ENCODE data around the gene PPP1R37.

The PPP1R37 gene

GRCh38 chr19:45169602-45170001 is 76.6 kb downstream of the PPP1R37 start:
- Histone ChIP-seq H3K4me1 (ENCODE audit: control insufficient read depth in 1 of 2, insufficient read depth in 2 of 2, low read length in 2 of 2) (no peaks in the 10 kb centered on the region), H2BK120ac (ENCODE audit: insufficient read depth, low read length, poor library complexity) (no peak overlapping the region)

GRCh38 chr19:45170146-45171106 is 77.4 kb downstream of the PPP1R37 start:
- Histone ChIP-seq H2BK120ac (ENCODE audit: insufficient read depth, low read length, poor library complexity) (no peak overlapping the region), H3K14ac (ENCODE audit: low read length) (no peak overlapping the region), H2AK5ac (ENCODE audit: low read length) (no peak overlapping the region), H3K18ac (ENCODE audit: low read length) (no peak overlapping the region), H3K4me1 (ENCODE audit: control insufficient read depth in 1 of 2, insufficient read depth in 2 of 2, low read length in 2 of 2) (no peaks in the 10 kb centered on the region), H3K27me3 (ENCODE audit: insufficient read depth, low read length) (no peaks in the 10 kb centered on the region), H3K79me1 (ENCODE audit: low read length) (no peaks in the 10 kb centered on the region), H2BK12ac (ENCODE audit: low read length) (no peak overlapping the region), H4K91ac (ENCODE audit: low read depth, low read length) (no peak overlapping the region), H3K4me3 (ENCODE audit: low read depth, low read length) (no peak overlapping the region), H2BK5ac (ENCODE audit: low read depth, low read length, poor library complexity) (no peak overlapping the region), H3K9ac (ENCODE audit: low read length) (no peak overlapping the region), H2AFZ (ENCODE audit: insufficient read depth, low read length, poor library complexity) (no peak overlapping the region), H3K9me3 (ENCODE audit: insufficient read depth, low read depth, low read length) (peaks cover 2% of the 10 kb centered on the region), H4K12ac (ENCODE audit: low read depth, low read length) (no peak overlapping the region), H3K79me2 (ENCODE audit: control insufficient read depth, insufficient read depth, low read length, poor library complexity) (no peaks in the 10 kb centered on the region), H4K8ac (ENCODE audit: low read depth, low read length) (no peak overlapping the region), H3K23ac (ENCODE audit: low read length) (no peak overlapping the region), H3K36me3 (ENCODE audit: control insufficient read depth in 1 of 2, insufficient read depth in 2 of 2, low read length in 2 of 2) (no peaks in the 10 kb centered on the region), H3K4ac (ENCODE audit: low read depth, low read length) (no peak overlapping the region), H3K27ac (ENCODE audit: low read depth, low read length) (no peak overlapping the region), H3K4me2 (ENCODE audit: low read length) (no peak overlapping the region)
- no CpG with 5 or more reads among the region's 21 CpGs for WGBS (ENCODE audit: extremely low coverage, insufficient coverage, insufficient read length)
- peak in 1 of 2 donors; percentile 66 for DNase-seq

More at GRCh38 chr19:45169602-45170001, 76.6 kb downstream of the PPP1R37 start:
- Histone ChIP-seq H3K36me3 (ENCODE audit: control insufficient read depth in 1 of 2, insufficient read depth in 2 of 2, low read length in 2 of 2) (no peaks in the 10 kb centered on the region), H4K8ac (ENCODE audit: low read depth, low read length) (no peak overlapping the region), H2BK5ac (ENCODE audit: low read depth, low read length, poor library complexity) (no peak overlapping the region), H4K12ac (ENCODE audit: low read depth, low read length) (no peak overlapping the region), H3K27me3 (ENCODE audit: insufficient read depth, low read length) (no peaks in the 10 kb centered on the region), H2AK5ac (ENCODE audit: low read length) (no peak overlapping the region), H3K14ac (ENCODE audit: low read length) (no peak overlapping the region), H2AFZ (ENCODE audit: insufficient read depth, low read length, poor library complexity) (no peak overlapping the region), H3K27ac (ENCODE audit: low read depth, low read length) (no peak overlapping the region), H4K91ac (ENCODE audit: low read depth, low read length) (no peak overlapping the region), H3K9me3 (ENCODE audit: insufficient read depth, low read depth, low read length) (peaks cover 2% of the 10 kb centered on the region), H3K23ac (ENCODE audit: low read length) (no peak overlapping the region), H3K4me2 (ENCODE audit: low read length) (no peak overlapping the region), H3K79me2 (ENCODE audit: control insufficient read depth, insufficient read depth, low read length, poor library complexity) (no peaks in the 10 kb centered on the region), H3K79me1 (ENCODE audit: low read length) (no peaks in the 10 kb centered on the region), H3K18ac (ENCODE audit: low read length) (no peak overlapping the region), H3K9ac (ENCODE audit: low read length) (no peak overlapping the region), H3K4ac (ENCODE audit: low read depth, low read length) (no peak overlapping the region), H3K4me3 (ENCODE audit: low read depth, low read length) (no peak overlapping the region), H2BK12ac (ENCODE audit: low read length) (no peak overlapping the region)
- DNase-seq = no peak
- WGBS (ENCODE audit: extremely low coverage, insufficient coverage, insufficient read length) = no CpG with 5 or more reads among the region's 10 CpGs

- H3K79me1 ChIP-seq (ENCODE audit: low read length) = no peaks in the 10 kb centered on the region
- no CpG with 5 or more reads among the region's 7 CpGs for WGBS (ENCODE audit: extremely low coverage, insufficient coverage, insufficient read length)
- no peaks in the 10 kb centered on the region for H3K4me1 ChIP-seq (ENCODE audit: control insufficient read depth in 1 of 2, insufficient read depth in 2 of 2, low read length in 2 of 2)
- H3K4me2 ChIP-seq (ENCODE audit: low read length) = no peak overlapping the region
- no peaks in the 10 kb centered on the region for H3K36me3 ChIP-seq (ENCODE audit: control insufficient read depth in 1 of 2, insufficient read depth in 2 of 2, low read length in 2 of 2)
- H3K18ac ChIP-seq (ENCODE audit: low read length) = no peak overlapping the region
- no peaks in the 10 kb centered on the region for H3K27me3 ChIP-seq (ENCODE audit: insufficient read depth, low read length)
- H3K9ac ChIP-seq (ENCODE audit: low read length) = no peak overlapping the region
- no peak overlapping the region for H4K8ac ChIP-seq (ENCODE audit: low read depth, low read length)
- H3K9me3 ChIP-seq (ENCODE audit: insufficient read depth, low read depth, low read length) = peaks cover 2% of the 10 kb centered on the region
- H2BK5ac ChIP-seq (ENCODE audit: low read depth, low read length, poor library complexity) = no peak overlapping the region
- no peaks in the 10 kb centered on the region for H3K79me2 ChIP-seq (ENCODE audit: control insufficient read depth, insufficient read depth, low read length, poor library complexity)
- peak in 1 of 2 donors; percentile 78 for DNase-seq
- H3K23ac ChIP-seq (ENCODE audit: low read length) = no peak overlapping the region
- no peak overlapping the region for H2AFZ ChIP-seq (ENCODE audit: insufficient read depth, low read length, poor library complexity)
- H4K12ac ChIP-seq (ENCODE audit: low read depth, low read length) = no peak overlapping the region
- no peak overlapping the region for H3K27ac ChIP-seq (ENCODE audit: low read depth, low read length)
- H2AK5ac ChIP-seq (ENCODE audit: low read length) = no peak overlapping the region
- H3K4me3 ChIP-seq (ENCODE audit: low read depth, low read length) = no peak overlapping the region
- H3K4ac ChIP-seq (ENCODE audit: low read depth, low read length) = no peak overlapping the region
- no peak overlapping the region for H2BK120ac ChIP-seq (ENCODE audit: insufficient read depth, low read length, poor library complexity)
- no peak overlapping the region for H3K14ac ChIP-seq (ENCODE audit: low read length)
- no peak overlapping the region for H4K91ac ChIP-seq (ENCODE audit: low read depth, low read length)
- H2BK12ac ChIP-seq (ENCODE audit: low read length) = no peak overlapping the region
Measured at GRCh38 chr19:45171211-45171623, 78.2 kb downstream of the PPP1R37 start.

- no peak overlapping the region for H4K91ac ChIP-seq (ENCODE audit: low read depth, low read length)
- H2BK12ac ChIP-seq (ENCODE audit: low read length) = no peak overlapping the region
- no peak overlapping the region for H2BK5ac ChIP-seq (ENCODE audit: low read depth, low read length, poor library complexity)
- no peak for DNase-seq
- WGBS (ENCODE audit: extremely low coverage, insufficient coverage, insufficient read length) = no CpG with 5 or more reads among the region's 4 CpGs
- H2AFZ ChIP-seq (ENCODE audit: insufficient read depth, low read length, poor library complexity) = no peak overlapping the region
- H3K14ac ChIP-seq (ENCODE audit: low read length) = no peak overlapping the region
- H3K9ac ChIP-seq (ENCODE audit: low read length) = no peak overlapping the region
- H2AK5ac ChIP-seq (ENCODE audit: low read length) = no peak overlapping the region
- no peak overlapping the region for H3K23ac ChIP-seq (ENCODE audit: low read length)
- H3K4me2 ChIP-seq (ENCODE audit: low read length) = no peak overlapping the region
- no peaks in the 10 kb centered on the region for H3K27me3 ChIP-seq (ENCODE audit: insufficient read depth, low read length)
- H3K18ac ChIP-seq (ENCODE audit: low read length) = no peak overlapping the region
- no peaks in the 10 kb centered on the region for H3K4me1 ChIP-seq (ENCODE audit: control insufficient read depth in 1 of 2, insufficient read depth in 2 of 2, low read length in 2 of 2)
- no peak overlapping the region for H3K27ac ChIP-seq (ENCODE audit: low read depth, low read length)
- no peak overlapping the region for H3K4me3 ChIP-seq (ENCODE audit: low read depth, low read length)
- H4K8ac ChIP-seq (ENCODE audit: low read depth, low read length) = no peak overlapping the region
- H3K79me2 ChIP-seq (ENCODE audit: control insufficient read depth, insufficient read depth, low read length, poor library complexity) = no peaks in the 10 kb centered on the region
- no peak overlapping the region for H2BK120ac ChIP-seq (ENCODE audit: insufficient read depth, low read length, poor library complexity)
- H3K36me3 ChIP-seq (ENCODE audit: control insufficient read depth in 1 of 2, insufficient read depth in 2 of 2, low read length in 2 of 2) = no peaks in the 10 kb centered on the region
- peaks cover 2% of the 10 kb centered on the region for H3K9me3 ChIP-seq (ENCODE audit: insufficient read depth, low read depth, low read length)
- no peak overlapping the region for H4K12ac ChIP-seq (ENCODE audit: low read depth, low read length)
- H3K79me1 ChIP-seq (ENCODE audit: low read length) = no peaks in the 10 kb centered on the region
- no peak overlapping the region for H3K4ac ChIP-seq (ENCODE audit: low read depth, low read length)
Measured at GRCh38 chr19:45172173-45172572, 79.2 kb downstream of the PPP1R37 start.

Data from trophoblast cell (in vitro differentiated cells and primary cell).